Fibroblast of gingiva (primary cell): ENCODE data around the gene BCL11A.
"Not testable (repeated sequence)": the region's sequence is repeated elsewhere in the genome, so short reads cannot be mapped to it uniquely, and the experiment has no call there.

Experiments used
- DNase-seq: peaks from one replicate; pipeline ENCODE4 v3.0.0-alpha.2; 2011; ENCODE audit warnings: low read depth

BCL11A gene

DNA sequence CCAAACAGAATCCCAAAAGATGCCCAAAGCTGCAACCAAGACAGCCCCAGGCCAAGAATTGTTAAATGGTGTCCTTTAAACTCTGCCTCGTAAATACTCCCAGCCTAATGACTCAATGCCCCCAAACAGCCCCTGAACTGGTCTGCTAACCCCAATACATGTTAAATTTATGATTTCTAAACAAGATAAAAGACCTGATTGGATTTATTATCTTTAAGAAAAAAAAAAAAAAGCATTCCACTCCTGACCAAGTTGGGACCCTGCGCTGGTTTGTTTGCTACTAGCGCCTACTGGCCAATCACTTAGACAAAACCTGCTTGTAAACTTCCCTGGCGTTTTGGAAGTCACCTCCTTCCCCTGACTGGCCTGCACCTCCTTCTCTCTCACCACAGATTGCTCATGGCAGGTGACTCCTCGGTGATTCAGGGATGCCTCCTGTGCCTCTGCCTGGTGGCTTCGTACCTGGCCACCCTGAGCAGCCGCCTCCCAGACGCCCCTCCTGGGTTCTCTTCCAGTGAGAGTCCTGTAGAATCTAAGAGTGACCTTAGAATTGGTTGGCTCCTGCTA is 121.3 kb downstream of the BCL11A start:
- DNase-seq = no peak

DNA sequence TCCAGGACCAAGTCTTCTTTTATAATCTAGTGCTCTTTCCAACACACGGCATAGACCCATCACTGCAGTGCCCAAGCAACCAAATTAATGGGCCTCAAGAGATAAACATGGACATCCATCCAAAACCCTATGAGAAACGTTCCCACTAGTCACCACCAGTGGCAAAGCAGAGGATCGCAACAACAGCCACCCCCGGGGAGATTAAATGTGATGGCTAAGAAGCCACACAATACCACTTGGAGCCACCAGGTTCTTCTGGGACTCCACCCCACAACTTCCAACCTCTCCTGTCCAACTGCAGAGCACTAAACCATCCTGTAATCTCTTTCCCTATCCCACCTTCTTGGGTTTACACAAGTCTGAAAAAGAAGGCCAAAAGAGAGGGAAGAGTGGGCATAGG is 123.8 kb downstream of the BCL11A start:
- DNase-seq = no peak

DNA sequence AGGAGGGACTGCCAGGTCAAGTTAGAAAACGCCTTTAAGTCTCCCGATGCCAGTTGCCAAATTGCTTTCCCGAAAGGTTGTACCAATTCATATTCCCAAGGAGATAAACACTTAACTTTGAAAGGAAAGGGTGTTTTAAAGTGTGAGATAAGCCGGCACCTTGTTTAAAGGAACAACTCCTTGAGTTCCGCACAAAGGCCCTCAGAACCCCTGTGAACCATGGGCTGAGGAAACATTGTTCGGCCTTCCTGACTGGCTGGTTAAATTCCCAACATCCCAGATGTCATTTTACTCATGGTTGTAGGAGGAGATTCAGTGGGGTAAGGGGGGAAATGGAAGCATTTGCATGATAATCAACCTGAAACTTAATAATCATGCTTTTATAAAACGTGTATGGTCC is 126.6 kb downstream of the BCL11A start:
- DNase-seq = no peak

DNA sequence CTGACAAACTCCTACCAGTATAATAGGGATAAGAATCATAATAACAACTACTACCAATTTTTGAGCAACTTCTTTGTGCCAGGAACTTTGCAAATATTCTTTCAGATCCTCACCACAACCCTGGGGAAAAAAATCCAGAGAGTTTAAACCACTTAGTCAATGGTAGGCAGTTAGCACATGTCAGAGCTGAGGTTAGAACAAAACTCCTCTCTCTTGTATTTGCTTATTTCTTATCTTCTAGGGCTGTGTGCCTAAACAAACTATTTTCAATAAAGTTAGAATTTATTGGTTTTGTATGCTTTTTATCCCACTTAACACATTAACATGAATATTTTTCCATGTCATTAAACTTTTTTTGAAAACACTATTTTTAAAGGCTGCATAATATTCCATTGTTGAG is 127.1 kb downstream of the BCL11A start:
- DNase-seq = no peak

DNA sequence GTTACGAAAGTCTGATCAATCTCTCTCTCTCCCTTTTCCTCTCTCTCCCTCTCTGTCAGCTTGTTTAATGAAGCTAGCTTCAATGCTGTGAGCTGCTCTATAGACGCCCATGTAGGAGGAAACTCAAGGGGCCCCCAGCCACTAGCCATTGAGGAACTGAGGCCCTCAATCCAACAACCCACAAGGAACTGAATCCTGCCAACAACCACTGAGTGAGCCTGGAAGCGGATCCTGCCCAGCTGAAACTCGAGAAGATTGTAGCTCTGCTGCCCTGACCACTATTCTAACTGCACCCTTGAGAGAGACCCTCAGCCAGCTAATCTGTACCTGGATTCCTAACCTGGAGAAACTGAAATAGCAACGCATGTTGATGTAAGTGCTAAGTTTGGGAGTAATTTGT is 129.2 kb downstream of the BCL11A start:
- DNase-seq = no peak

DNA sequence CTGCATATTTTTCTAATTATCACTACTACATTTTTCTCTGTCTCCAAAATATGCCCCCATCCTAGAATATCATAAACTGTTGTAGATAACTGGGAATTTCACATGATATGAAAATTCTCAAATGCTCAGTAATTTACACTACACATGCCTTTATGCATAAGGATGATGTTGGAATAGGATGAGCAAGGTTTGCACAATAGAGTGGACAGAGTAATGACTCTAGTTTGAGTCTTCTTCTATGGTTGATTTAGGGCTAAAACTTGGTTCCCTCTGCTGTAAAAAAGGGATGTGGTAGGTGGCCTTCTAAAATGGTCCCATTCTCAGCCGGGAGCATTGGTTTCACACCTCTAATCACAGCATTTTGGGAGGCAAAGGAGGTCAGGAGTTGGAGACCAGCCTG is 129.9 kb downstream of the BCL11A start:
- DNase-seq = no peak

DNA sequence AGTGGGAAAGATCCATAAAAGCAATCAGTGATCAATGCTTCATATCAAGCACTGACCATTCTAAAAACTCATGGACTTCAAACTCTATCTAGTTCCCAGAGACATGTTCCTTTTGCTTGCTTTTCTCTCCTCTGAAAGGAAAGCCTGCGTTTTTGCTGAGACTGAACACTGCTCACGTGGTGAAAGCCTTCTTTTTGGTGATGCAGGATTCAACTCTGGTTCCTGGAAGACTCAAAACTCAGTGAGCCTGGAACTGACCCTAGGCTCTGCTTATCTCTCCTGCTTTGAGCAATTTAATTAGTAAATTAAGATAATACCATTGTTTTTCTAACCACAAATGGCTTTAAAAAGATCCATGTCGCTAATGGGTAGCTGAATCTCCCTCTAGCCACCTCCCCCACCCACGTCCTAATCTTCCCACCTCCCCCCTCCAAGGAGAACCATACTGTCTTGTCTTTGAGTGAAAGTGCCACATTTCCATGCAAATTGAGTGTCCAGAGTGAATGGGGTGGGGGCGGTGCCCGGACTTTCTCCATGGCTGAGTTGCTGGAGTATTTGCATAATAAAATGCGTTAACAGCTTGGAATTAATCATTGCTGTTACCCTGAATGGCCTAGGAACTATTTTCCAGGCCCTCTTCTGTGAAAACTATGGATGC is 130.5 kb downstream of the BCL11A start:
- no peak for DNase-seq

DNA sequence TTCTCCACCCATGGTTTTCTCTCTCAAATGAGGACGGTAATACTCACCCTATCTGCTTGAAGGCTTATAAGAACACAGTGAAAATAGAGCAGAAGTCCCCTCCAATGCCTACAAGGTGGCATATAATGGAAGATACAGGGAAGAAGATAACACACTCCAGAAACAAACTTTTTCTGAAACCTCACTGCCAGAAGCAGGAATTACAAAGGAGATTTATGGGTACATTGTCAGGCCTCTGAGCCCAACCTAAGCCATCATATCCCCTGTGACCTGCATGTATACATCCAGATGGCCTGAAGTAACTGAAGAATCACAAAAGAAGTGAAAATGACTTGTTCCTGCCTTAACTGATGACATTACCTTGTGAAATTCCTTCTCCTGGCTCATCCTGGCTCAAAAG is 136.2 kb downstream of the BCL11A start:
- DNase-seq = not testable (repeated sequence)

DNA sequence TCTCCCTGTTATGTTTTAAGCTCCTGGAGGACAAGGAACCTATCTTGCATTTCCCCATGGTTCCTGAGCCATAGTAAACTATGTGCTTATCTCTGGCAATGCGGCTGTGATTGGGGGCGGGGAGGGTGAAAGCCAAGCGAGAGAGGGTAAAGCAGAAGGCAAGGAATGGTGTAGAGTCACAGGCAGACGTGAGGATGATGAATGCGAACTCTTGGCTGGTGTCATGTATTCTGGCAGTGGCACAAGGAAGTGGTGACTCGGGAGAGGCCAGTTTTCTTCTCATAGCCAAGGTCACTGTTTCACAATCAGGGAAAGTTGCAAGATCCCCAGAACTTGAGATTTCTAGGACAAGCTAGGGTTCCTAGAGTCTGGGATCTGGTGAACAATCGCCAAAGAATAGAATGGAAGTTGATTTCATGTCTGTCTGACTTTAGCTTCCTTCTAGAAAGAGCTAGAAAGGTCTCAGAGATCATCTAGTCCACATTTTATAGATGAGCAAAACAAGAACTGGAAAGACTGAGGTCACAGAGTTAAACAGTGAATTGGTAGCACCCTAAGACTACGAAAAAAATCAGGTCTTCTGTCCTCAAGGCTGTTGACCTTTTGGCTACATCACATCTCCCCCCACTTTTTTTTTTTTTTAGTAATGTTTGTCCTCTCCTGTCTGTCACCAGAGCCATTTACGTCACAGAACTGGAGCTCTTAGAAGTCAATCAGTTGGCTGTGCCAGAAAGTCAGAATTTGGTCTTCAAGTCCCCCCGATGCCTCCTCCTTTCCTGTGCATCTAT is 137.0 kb downstream of the BCL11A start:
- DNase-seq = no peak

DNA sequence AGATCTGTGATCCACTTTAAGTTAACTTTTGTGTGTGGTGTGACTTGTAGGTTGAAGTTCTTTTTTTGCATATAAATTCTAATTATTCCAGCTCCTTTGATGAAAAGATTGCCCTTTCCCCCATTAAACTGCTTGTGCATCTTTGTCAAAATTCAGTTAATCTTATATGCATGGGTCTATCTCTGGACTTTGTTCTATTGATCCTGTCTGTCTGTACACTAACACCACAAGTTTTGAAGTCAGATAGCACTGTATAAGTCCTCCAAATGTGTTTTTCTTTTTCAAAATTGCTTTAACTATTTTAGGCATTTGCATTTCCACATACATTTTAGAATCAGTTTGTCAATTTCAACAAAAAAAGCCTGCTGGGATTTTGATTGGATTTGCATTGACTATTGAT is 137.6 kb downstream of the BCL11A start:
- no peak for DNase-seq

DNA sequence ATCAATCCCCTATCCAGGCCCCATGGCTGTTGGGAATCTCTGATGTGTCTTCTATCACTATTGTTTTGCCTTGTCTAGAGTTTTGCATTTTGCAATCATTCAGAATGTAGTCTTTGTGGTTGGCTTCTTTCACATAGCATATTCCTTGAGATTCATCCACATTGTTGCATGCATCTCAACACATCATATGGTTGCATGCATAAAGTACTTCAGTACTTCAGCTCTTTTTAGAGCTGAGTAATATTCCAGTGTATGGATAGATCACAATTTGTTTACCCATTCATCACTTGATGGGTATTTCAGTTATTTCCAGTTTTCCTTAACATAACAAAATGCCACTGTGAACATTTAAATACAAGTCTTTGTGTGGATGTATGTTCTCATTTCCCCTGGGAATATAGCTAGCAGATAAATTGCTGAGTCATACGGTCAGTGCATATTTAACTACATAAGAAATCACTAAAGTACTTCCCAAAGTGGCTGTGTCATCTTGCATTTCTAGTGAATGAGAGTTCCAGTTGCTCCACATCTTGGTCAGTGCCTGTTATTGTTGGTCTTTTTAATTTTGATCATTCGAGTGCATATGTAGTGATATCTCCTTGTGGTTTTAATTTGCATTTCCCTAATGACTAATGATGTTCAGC is 138.8 kb downstream of the BCL11A start:
- DNase-seq = no peak

DNA sequence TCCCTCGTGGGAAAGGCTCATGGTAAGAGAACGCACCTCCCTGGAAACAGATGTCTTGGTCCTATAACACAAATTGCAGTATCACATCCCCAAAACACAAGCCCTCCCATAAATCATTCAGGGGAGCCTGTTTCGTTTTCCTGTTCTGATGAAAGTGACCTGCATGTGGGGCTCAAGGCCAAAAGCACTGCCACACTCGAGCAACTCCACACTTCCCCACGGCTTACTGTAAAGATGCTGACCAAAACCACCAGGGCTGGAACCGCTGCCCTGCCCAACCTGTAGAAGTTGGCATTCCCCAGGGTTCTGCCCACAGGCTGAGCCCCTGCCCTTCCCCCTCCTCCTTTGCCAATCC is 139.7 kb downstream of the BCL11A start:
- DNase-seq = no peak

DNA sequence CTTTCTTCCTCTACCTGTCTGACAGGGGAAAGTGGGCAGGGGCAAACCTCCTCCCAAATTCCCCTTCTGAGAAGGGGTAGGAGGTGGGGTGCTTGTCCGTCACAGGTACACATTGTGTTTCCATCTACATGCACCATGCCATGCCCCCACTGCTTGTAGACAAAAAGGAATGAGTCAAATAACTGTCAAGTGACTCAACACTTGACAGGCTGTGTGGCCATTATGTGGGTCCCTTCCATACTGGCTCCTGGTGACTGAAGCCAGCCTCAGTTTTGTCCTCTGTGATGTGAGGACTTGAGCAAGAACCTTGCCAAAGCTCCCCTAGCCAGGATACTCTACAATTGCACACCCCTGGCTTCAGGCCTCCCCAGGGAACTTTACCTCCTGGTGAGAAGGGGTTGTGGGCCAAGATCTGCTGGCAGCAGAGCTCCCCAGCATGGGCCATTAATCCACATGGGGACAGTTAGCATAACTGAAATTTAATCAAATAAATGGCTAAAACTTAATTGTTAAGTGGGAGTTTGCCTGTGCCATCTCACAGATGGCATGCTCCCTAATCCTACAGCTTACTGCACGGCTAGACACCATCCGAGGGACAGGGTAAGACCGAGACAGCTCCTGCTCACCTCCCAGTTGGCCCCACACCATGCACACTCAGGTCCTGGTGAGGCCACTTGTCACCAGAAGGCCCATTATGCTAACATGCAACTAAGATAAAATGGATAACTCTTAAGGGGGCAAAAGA is 140.2 kb downstream of the BCL11A start:
- DNase-seq = no peak

DNA sequence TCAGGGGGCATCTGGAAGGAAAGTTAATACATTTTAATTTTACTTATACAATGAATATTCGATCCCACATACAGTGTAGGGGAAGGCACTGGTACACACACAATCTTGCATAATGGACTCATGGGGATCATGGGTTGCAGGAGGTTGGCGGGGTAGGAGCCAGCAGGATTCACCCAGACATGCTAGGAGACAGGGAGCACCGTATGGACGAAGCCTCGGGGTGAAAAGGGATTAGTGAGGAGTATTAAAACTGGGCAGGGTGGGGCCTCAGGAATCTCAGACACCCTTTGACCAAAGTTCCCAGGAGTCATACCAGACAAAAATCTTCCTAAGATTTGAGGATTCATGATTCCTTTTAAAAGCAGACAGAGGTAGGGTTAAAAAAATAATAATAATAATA is 140.8 kb downstream of the BCL11A start:
- no peak for DNase-seq

DNA sequence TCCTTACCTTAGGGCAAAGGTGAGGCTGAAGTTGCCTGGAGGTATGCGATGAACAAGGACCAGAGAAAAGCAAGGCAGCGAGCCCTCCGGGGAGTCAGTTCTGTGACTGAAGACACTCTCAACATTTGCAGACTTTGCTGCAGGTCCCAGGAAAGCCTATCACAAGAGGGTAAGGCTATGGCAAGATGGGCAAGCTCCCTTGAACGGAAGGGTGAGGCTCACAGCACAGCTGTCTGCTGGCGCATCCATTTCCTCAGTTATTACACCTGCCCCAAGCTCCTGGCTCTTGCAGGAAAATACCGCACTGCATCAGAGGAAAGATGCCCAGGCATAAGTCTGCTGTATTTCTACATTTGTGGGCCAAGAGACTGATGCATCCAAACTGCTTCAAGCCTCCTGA is 141.4 kb downstream of the BCL11A start:
- no peak for DNase-seq

DNA sequence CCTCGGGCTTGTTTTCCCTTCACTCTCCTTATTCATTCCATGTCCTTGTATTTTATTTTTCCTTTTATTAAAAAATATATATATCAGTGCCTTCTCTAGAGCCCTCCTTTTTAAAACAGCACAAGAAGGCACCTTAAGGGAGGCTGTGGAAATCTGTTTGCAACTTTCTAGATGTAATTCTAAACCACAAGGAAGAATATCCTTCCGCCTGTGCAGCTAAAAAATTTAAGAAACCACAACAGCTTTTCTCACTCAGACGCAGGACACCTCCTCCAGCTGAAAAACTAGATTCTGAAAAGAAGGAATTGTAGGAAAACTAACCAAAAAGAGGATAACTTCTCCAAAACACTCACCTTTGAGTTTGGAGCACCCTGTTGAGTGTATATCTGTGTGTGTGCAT is 142.2 kb downstream of the BCL11A start:
- no peak for DNase-seq

DNA sequence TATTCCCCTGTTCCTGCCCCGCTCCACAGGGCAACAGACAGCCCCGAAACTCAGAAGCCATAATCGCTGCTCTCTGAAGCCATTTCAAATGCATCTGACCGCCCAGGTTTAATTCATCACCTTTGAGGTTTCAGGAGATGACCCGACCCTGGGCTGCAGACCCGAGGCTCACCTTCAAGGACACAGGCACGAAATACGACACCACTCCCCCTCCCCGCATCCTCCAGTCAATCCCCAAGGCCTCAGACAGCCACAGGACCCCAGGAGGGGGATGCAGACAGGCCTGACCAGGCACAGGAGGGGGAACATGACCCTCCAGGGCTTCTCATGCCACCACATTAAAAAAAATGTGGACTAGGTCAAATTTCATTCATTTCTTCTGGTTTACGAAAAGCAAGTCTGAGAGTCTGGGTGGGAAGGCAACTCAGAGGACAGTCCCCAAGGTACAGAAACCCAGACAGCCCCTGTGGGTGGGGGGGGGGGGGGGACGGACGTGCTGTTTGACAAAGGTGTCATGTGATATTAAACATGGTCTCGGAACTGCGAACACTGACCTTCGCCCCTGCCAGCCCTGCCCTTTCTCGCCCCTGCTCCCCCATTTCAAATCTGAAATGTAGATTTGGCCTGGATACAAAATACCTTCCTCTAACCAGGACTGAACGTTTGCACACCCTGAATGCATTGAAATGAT is 142.9 kb downstream of the BCL11A start:
- DNase-seq = no peak

DNA sequence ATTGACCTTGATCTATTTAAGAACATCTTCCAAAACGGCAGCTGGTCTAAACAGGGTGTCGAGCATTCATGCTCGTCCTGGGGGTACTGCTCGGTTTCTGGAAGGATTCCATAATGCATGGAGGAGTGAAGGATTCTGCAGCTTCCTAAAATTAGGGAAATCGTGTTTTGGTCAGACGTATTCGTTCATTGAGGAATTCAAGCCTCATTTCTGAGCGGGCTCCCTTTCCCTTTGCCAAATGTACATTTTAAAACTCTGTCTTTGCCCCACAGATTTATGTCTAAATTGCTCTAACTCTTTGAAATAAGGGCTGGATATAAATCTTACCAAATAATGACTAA is 144.0 kb downstream of the BCL11A start:
- DNase-seq = no peak

DNA sequence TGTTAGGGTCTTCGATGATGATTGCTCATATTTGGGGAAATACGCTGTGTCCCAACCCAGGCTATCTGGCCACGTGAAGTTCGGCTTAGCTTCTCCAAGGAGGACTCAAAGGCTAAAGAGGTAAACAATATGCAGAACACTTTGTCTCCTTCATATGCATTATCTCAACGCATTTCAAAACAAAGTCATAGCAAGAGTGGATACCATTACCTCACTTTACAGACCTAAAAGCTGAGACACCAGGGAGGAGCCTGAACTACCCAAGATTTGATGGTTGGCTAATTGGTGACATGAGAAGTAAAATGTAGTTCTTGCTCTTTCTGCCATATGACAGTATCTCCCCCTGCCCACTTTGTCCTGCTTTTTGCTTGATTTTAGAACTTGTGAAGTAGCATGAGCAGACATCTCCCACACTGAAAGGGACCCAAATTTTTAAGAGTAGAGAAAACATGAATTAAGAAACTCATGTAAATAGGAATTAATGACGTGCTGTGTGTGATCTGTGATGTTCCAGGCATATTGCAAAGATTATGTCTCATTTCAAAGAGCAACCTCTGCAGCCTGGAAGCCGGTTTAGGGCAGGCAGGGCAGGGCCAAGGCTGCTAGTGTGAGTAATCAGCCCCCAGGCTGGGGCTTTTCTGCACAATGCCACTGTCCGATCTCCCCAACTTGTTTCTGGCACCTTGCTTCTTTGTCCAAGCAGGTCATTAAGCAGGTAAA is 144.5 kb downstream of the BCL11A start:
- DNase-seq = no peak

DNA sequence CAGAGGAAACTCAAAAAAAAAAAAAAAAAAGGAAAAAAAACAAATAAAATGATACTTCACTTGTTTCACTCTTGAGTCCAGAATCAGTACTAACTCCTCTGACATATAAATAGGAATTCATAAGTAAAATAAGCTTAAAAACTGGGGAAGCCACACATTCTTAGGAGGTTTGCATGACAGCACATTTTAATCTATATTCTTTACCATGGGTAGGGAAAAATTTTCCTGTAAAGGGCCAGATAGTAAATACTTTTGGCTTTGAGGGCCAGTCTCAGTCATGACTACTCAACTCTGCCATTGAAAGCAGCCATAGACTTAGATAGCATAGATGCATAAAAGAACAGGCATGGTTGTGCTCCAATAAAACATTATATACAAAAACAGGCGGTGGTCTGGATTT is 145.2 kb downstream of the BCL11A start:
- no peak for DNase-seq

DNA sequence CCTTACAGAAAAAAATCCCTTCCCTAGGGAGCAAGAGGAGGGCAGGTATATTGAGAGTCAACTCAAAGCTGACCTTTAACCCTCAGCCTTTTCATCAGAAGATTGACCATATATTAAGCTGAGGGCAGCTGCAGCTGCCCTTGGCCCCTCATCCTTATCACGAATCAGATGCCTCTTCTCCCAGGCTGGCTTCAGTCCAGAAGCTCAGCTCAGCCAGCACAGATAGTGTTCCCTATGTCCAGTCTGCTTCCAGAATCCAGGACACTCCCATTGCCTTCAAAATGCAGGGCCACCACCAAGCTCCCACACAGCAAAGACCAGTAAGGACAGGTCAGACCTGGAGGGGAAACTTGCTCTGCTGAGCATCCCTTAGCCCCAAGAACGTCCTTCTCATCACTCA is 146.1 kb downstream of the BCL11A start:
- DNase-seq = no peak
